HepG2 (cell line): ENCODE results near the gene MT1M. TPM values are rescaled to one million over a fixed set of nuclear protein-coding genes. Genes with fewer than 3 reads are reported as not detected.

Experiments used
- CREBL2 ChIP-seq: sonication (generic); formaldehyde crosslinking; IDR thresholded peaks from 2 replicates; pipeline ENCODE4 v1.8.1; 2023; ENCODE audit warnings: missing genetic modification reagents, mild to moderate bottlenecking, borderline replicate concordance
- ELK4 ChIP-seq: sonication (generic); formaldehyde crosslinking; IDR thresholded peaks from 2 replicates; pipeline ENCODE4 v1.9.0; 2021; ENCODE audit warnings: missing genetic modification reagents, borderline replicate concordance
- ETV5 ChIP-seq: IDR thresholded peaks from 2 replicates; pipeline ENCODE4 v1.6.1; 2018; ENCODE audit warnings: missing biosample characterization, missing genetic modification reagents, inconsistent platforms, borderline replicate concordance
- ETV6 ChIP-seq: sonication (generic); formaldehyde crosslinking; conservative IDR thresholded peaks from 2 replicates; pipeline ENCODE4 v1.4.0; 2020; ENCODE audit warnings: missing genetic modification reagents
- FOXA3 ChIP-seq: IDR thresholded peaks from 2 replicates; pipeline ENCODE4 v1.6.1; 2016; ENCODE audit warnings: missing genetic modification reagents, missing compliant biosample characterization
- GMEB1 ChIP-seq: sonication (generic); formaldehyde crosslinking; IDR thresholded peaks from 2 replicates; pipeline ENCODE4 v1.5.1; 2020; ENCODE audit warnings: missing genetic modification reagents, mild to moderate bottlenecking, borderline replicate concordance
- HMG20B ChIP-seq: conservative IDR thresholded peaks from 2 replicates; pipeline ENCODE4 v1.6.1; 2016; ENCODE audit warnings: missing genetic modification reagents, missing compliant biosample characterization
- IRF2 ChIP-seq: IDR thresholded peaks from 2 replicates; pipeline ENCODE4 v1.6.1; 2018; ENCODE audit warnings: missing genetic modification reagents, missing compliant biosample characterization
- MEIS2 ChIP-seq: sonication (generic); formaldehyde crosslinking; IDR thresholded peaks from 2 replicates; pipeline ENCODE4 v1.9.0; 2021; ENCODE audit warnings: mild to moderate bottlenecking, missing genetic modification reagents
- NFYB ChIP-seq: sonication (generic); formaldehyde crosslinking; IDR thresholded peaks from 2 replicates; pipeline ENCODE4 v1.4.0; 2020; ENCODE audit warnings: missing genetic modification reagents
- NONO ChIP-seq, 2 experiments: fragments of 450-650 bp in 1 of 2; sonication (generic) in 1 of 2; formaldehyde crosslinking in 1 of 2; IDR thresholded peaks in 1 of 2; conservative IDR thresholded peaks in 1 of 2; 2 replicates each; pipeline versions ENCODE4 v1.6.1 to v1.8.0; 2017 to 2022; ENCODE audit warnings: mild to moderate bottlenecking in 1 of 2, missing genetic modification reagents in 1 of 2, moderate library complexity in 1 of 2
- POGZ ChIP-seq: sonication (generic); formaldehyde crosslinking; IDR thresholded peaks from 2 replicates; pipeline ENCODE4 v1.4.0; 2020; ENCODE audit warnings: mild to moderate bottlenecking, missing genetic modification reagents
- RBM39 ChIP-seq: fragments of 200-400 bp; formaldehyde crosslinking; IDR thresholded peaks from one replicate; pipeline ENCODE4 v1.6.1; 2018; ENCODE audit warnings: antibody characterized with exemption, mild to moderate bottlenecking, low read depth, low read length; ENCODE audit not compliant: poor library complexity, severe bottlenecking
- SP5 ChIP-seq: IDR thresholded peaks from 2 replicates; pipeline ENCODE4 v1.6.1; 2016; ENCODE audit warnings: low read depth, borderline replicate concordance
- SRSF1 ChIP-seq: fragments of 200-400 bp; formaldehyde crosslinking; optimal IDR thresholded peaks from 2 replicates; pipeline ENCODE3; 2017; ENCODE audit warnings: mild to moderate bottlenecking, low read depth, low read length, moderate library complexity
- TOE1 ChIP-seq: sonication (generic); formaldehyde crosslinking; IDR thresholded peaks from 2 replicates; pipeline ENCODE4 v1.4.0; 2020; ENCODE audit warnings: mild to moderate bottlenecking, missing genetic modification reagents
- XRCC5 ChIP-seq: fragments of 200-400 bp; formaldehyde crosslinking; optimal IDR thresholded peaks from 2 replicates; pipeline ENCODE3; 2017; ENCODE audit warnings: mild to moderate bottlenecking, low read length
- YEATS4 ChIP-seq: sonication (generic); formaldehyde crosslinking; IDR thresholded peaks from 2 replicates; pipeline ENCODE4 v1.4.0; 2020; ENCODE audit warnings: missing genetic modification reagents, borderline replicate concordance
- ZBTB3 ChIP-seq: sonication (generic); formaldehyde crosslinking; IDR thresholded peaks from 2 replicates; pipeline ENCODE4 v1.4.0; 2020; ENCODE audit warnings: low read depth, mild to moderate bottlenecking, moderate library complexity, missing genetic modification reagents, borderline replicate concordance
- ZNF235 ChIP-seq: sonication (generic); formaldehyde crosslinking; IDR thresholded peaks from 2 replicates; pipeline ENCODE4 v1.8.1; 2023; ENCODE audit warnings: mild to moderate bottlenecking, missing genetic modification reagents, borderline replicate concordance
- ZNF282 ChIP-seq: fragments of 450-650 bp; IDR thresholded peaks from 2 replicates; pipeline ENCODE4 v1.6.1; 2018; ENCODE audit not compliant: partially characterized antibody
- ZNF510 ChIP-seq: sonication (generic); formaldehyde crosslinking; IDR thresholded peaks from 2 replicates; pipeline ENCODE4 v1.4.0; 2020; ENCODE audit warnings: low read depth, mild to moderate bottlenecking, missing genetic modification reagents
- ZNF512 ChIP-seq: sonication (generic); formaldehyde crosslinking; IDR thresholded peaks from 2 replicates; pipeline ENCODE4 v1.4.0; 2020; ENCODE audit warnings: mild to moderate bottlenecking, missing genetic modification reagents
- ZNF672 ChIP-seq: sonication (generic); formaldehyde crosslinking; IDR thresholded peaks from 2 replicates; pipeline ENCODE4 v1.8.1; 2022; ENCODE audit warnings: missing genetic modification reagents
- ZSCAN22 ChIP-seq: sonication (generic); formaldehyde crosslinking; IDR thresholded peaks from 2 replicates; pipeline ENCODE4 v1.4.0; 2020; ENCODE audit warnings: mild to moderate bottlenecking, missing genetic modification reagents
- polyA plus RNA-seq, 8 experiments: library from polyadenylated mRNA; depleted of rRNA in 3 of 8; stranded (reverse) in 7 of 8; unstranded in 1 of 8; fragments of >200 nt; fragmentation: Illumina TruSeq in 4 of 8; extraction: Trizol in 4 of 8; gene quantifications; 2 replicates each; pipeline versions ENCODE4 v1.2.1 to v1.2.3, GENCODE V29; 2011 to 2016; ENCODE audit warnings: low read depth in 4 of 8, missing spikeins in 1 of 8, mixed read lengths in 1 of 8; ENCODE audit not compliant: insufficient read depth in 1 of 8
- total RNA-seq, 5 experiments: library from RNA; depleted of rRNA; stranded (reverse); fragments of >200 nt; fragmentation: Illumina TruSeq; extraction: Trizol; gene quantifications; 2 replicates each; pipeline ENCODE4 v1.2.3, GENCODE V29; 2016; ENCODE audit warnings: low read depth in 1 of 5

Gene MT1M
- total and polyA plus RNA-seq, 2 of the 13 experiments (the other 11 are each of a cell fraction or from before 2014, with no cell fraction given): 4.6 TPM; not detected in 1

- TF ChIP-seq TOE1 (no peak), ZNF510 (CRISPR knock-in tag) (no peak), MEIS2 (CRISPR knock-in tag) (peak; percentile 27; the same call in 1 of the 2 replicates), XRCC5 (peak; percentile 62), FOXA3 (CRISPR knock-in tag) (0 out of 2 replicates have a peak, but pooled peaks have one; percentile 18), YEATS4 (CRISPR knock-in tag) (peak; percentile 78; the same call in 1 of the 2 replicates), NFYB (peak; percentile 23; the same call in 1 of the 2 replicates), ELK4 (CRISPR knock-in tag) (no peak), ZNF512 (CRISPR knock-in tag) (no peak), ZNF282 (no peak), HMG20B (peak; percentile 38; the same call in 1 of the 2 replicates), ETV6 (CRISPR knock-in tag) (0 out of 2 replicates have a peak, but pooled peaks have one; percentile 25), RBM39 (peak; percentile 43), ZSCAN22 (no peak), ZNF672 (no peak), GMEB1 (CRISPR knock-in tag) (no peak), IRF2 (CRISPR knock-in tag) (no peak), NONO (IDR thresholded peaks at IDR 0.05) (no peak), NONO (CRISPR knock-in tag; conservative IDR thresholded peaks at IDR 0.05) (peak; percentile 22), SRSF1 (peak; percentile 50), CREBL2 (CRISPR knock-in tag) (no peak), POGZ (CRISPR knock-in tag) (peak; percentile 74), ZNF235 (CRISPR knock-in tag) (peak; percentile 64; the same call in 1 of the 2 replicates), ZBTB3 (CRISPR knock-in tag) (no peak), ETV5 (CRISPR knock-in tag) (0 out of 2 replicates have a peak, but pooled peaks have one; percentile 4), SP5 (peak; percentile 4)
Observed at GRCh38 chr16:56657555-56658326, 25.3 kb downstream of the MT1M start, which contains the start of gene MT1F (continued).
